OCI-LY7 (cell line): Measurements from ENCODE around the gene TMBIM1.

ENCODE experiments used
- CTCF ChIP-seq: fragments of 200-600 bp; sonication (generic); conservative IDR thresholded peaks from 2 replicates; pipeline ENCODE4 v1.5.1; 2014; ENCODE audit warnings: mild to moderate bottlenecking, antibody characterized with exemption, low read length, moderate library complexity, mixed read lengths
- EZH2phosphoT487 ChIP-seq: fragments of 200-600 bp; sonication (generic); IDR thresholded peaks from 2 replicates; pipeline ENCODE4 v1.6.1; 2018; ENCODE audit warnings: low read depth, borderline replicate concordance, mild to moderate bottlenecking, mixed run types, antibody characterized with exemption, low read length, moderate library complexity, mixed read lengths

- TF ChIP-seq CTCF = no peak
- TF ChIP-seq EZH2phosphoT487 = no peak
These were observed 10.9 kb downstream of the TMBIM1 start for GRCh38 chr2:218281449-218281848.
